ENCODE measurements around the gene EIF2S3.

EIF2S3 gene

GRCh38 chrX:24054182-24055042, at the start of gene EIF2S3:
EIF2S3 (plus strand) TSS chrX:24054956; CDS start chrX:24054969, 13 bp downstream.
- H3K4me1 Mint-ChIP-seq: peaks cover 23% of the 10 kb centered on the region
- H3K36me3 Mint-ChIP-seq (ENCODE audit: low read depth): peaks cover 20% of the 10 kb centered on the region
- peaks cover 4% of the 10 kb centered on the region for H3K27me3 Mint-ChIP-seq (ENCODE audit: low read depth, poor library complexity)
- DNase-seq: peak; percentile 91
- H3K4me3 Mint-ChIP-seq: no peak within 1 kb of the TSS
- H3K9me3 Mint-ChIP-seq: no peaks in the 10 kb centered on the region
- no peak within 1 kb of the TSS for H3K27ac Mint-ChIP-seq
- TF ChIP-seq CTCF (IDR thresholded peaks at IDR 0.05): peak; percentile 81

- DNase-seq: no peak
- H3K27me3 Mint-ChIP-seq (ENCODE audit: low read depth, poor library complexity): no peaks in the 10 kb centered on the region
- H3K27ac Mint-ChIP-seq: no peak overlapping the region
- H3K36me3 Mint-ChIP-seq (ENCODE audit: low read depth): peaks cover 74% of the 10 kb centered on the region
- TF ChIP-seq CTCF (IDR thresholded peaks at IDR 0.05): no peak
- H3K9me3 Mint-ChIP-seq: peaks cover 3% of the 10 kb centered on the region
- peaks cover 11% of the 10 kb centered on the region for H3K4me1 Mint-ChIP-seq
- no peak overlapping the region for H3K4me3 Mint-ChIP-seq
Observed at GRCh38 chrX:24005028-24005427, 49.7 kb upstream of the EIF2S3 start.

- Mint-ChIP-seq H3K27me3 (ENCODE audit: low read depth, poor library complexity) (no peaks in the 10 kb centered on the region), H3K9me3 (peaks cover 5% of the 10 kb centered on the region), H3K36me3 (ENCODE audit: low read depth) (peaks cover 74% of the 10 kb centered on the region), H3K4me3 (no peak overlapping the region), H3K4me1 (peaks cover 15% of the 10 kb centered on the region), H3K27ac (no peak overlapping the region)
- no peak for TF ChIP-seq CTCF (IDR thresholded peaks at IDR 0.05)
- no peak for DNase-seq
Observed at GRCh38 chrX:24005867-24006266, 48.9 kb upstream of the EIF2S3 start.

- Mint-ChIP-seq H3K9me3 (peaks cover 5% of the 10 kb centered on the region), H3K4me3 (no peak overlapping the region), H3K27me3 (ENCODE audit: low read depth, poor library complexity) (no peaks in the 10 kb centered on the region), H3K27ac (no peak overlapping the region), H3K36me3 (ENCODE audit: low read depth) (peaks cover 44% of the 10 kb centered on the region), H3K4me1 (peaks cover 15% of the 10 kb centered on the region)
- TF ChIP-seq CTCF (IDR thresholded peaks at IDR 0.05): no peak
- DNase-seq: no peak
Observed at GRCh38 chrX:24012266-24012665, 42.5 kb upstream of the EIF2S3 start.

- Mint-ChIP-seq H3K36me3 (ENCODE audit: low read depth) (peaks cover 48% of the 10 kb centered on the region), H3K4me1 (peaks cover 6% of the 10 kb centered on the region), H3K27me3 (ENCODE audit: low read depth, poor library complexity) (no peaks in the 10 kb centered on the region), H3K27ac (peak overlapping the region; percentile 94), H3K4me3 (no peak overlapping the region), H3K9me3 (peaks cover 5% of the 10 kb centered on the region)
- no peak for DNase-seq
- TF ChIP-seq CTCF (IDR thresholded peaks at IDR 0.05): no peak
Observed at GRCh38 chrX:24014388-24015018, 40.3 kb upstream of the EIF2S3 start.

Measured in nephron progenitor cell (in vitro differentiated cells).